ENCODE results near the gene COL18A1.

Gene COL18A1

DNA sequence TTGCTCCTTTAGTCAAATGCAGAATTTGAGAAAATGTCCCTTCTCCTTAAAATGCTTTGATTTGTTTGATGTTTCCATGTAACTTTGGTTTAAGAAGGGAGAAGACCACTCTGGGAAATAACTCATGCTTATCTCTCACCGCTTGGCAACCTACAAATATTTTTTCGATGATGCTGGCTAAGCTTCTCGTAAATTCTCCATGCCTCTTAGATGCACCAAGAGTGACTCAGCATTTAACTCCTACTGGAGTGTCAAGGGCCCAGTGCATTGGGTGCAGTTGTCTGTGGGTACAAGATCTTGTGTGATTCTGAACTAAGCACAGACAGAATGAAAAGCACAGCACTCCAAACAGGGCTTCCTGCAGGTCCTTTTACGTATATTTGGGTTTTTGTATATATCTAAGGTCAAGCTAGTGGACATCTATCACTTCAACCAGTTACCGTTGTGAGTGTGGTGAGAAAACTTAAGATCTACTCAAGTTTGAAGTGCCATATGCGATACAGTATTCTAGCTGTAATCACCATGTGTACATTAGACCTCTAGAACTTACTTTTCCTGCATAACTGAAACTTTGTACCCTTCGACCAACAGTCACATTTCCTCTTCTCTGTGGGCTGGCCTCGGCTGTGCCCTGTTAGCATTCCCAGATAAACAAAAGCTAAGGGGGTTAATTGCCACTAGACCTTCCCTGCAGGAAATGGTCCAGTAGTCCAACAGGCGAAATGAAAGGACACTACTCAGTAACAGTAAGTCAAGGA, 55.8 kb downstream of the COL18A1 start:
- H3K27me3 ChIP-seq (replicated peaks in 2 of 5; ENCODE audit: control insufficient read depth in 4 of 5, insufficient read depth in 5 of 5, low read length in 4 of 5) = peaks cover 0 to 9% (median 4%) of the 10 kb centered on the region in 5 experiments
- CTCF ChIA-PET = no interaction called here
- no peak overlapping the region for H3K27ac ChIP-seq (ENCODE audit: insufficient read depth in 1 of 2, low read depth in 1 of 2, low read length in 2 of 2, poor library complexity in 1 of 2, severe bottlenecking in 2 of 2)
- DNase-seq = no peak
- H3K36me3 ChIP-seq (ENCODE audit: control insufficient read depth in 4 of 4, insufficient read depth in 4 of 4, low read length in 3 of 4) = no peaks in the 10 kb centered on the region
- peaks cover 0 to 1% (median 0%) of the 10 kb centered on the region in 4 experiments for H3K4me1 ChIP-seq (ENCODE audit: control extremely low read depth in 1 of 4, control insufficient read depth in 4 of 4, insufficient read depth in 4 of 4, low read length in 3 of 4)
- no peak overlapping the region for H3K4me3 ChIP-seq (ENCODE audit: control insufficient read depth in 1 of 7, extremely low read depth in 1 of 7, insufficient read depth in 4 of 7, low read depth in 2 of 7, low read length in 6 of 7)
- POLR2A ChIA-PET = no interaction called here
- peaks cover 2 to 24% (median 10%) of the 10 kb centered on the region in 5 experiments for H3K9me3 ChIP-seq (ENCODE audit: control extremely low read depth in 1 of 5, control insufficient read depth in 4 of 5, insufficient read depth in 2 of 5, low read depth in 1 of 5, low read length in 4 of 5)
- WGBS (ENCODE audit: insufficient coverage) = 93% methylated on average over 7 of the region's 9 CpGs

DNA sequence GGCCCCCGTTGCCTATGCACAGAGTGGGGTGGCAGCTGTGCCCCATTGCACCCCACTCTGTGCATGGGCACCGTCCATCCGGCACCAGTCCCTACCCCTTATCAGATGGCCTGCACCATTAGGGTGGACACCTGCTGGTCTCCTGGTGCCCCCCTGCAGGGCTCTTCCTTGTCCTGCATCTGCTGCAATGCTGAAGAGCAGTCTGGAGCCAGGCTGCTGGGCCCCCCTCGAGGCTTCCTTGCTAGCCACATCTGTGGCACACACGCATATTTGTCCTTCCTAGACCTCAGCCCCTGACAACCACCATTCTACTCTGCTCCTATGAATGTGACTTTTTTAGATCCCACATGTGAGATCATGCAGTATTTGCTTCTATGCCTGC, 56.4 kb downstream of the COL18A1 start:
- no peak overlapping the region for H3K27ac ChIP-seq (ENCODE audit: insufficient read depth in 1 of 2, low read depth in 1 of 2, low read length in 2 of 2, poor library complexity in 1 of 2, severe bottlenecking in 2 of 2)
- H3K4me3 ChIP-seq (ENCODE audit: control insufficient read depth in 1 of 7, extremely low read depth in 1 of 7, insufficient read depth in 4 of 7, low read depth in 2 of 7, low read length in 6 of 7) = no peak overlapping the region
- 100% methylated on average over 5 of the region's 5 CpGs for WGBS (ENCODE audit: insufficient coverage)
- CTCF ChIA-PET = no interaction called here
- no peak for DNase-seq
- H3K9me3 ChIP-seq (ENCODE audit: control extremely low read depth in 1 of 5, control insufficient read depth in 4 of 5, insufficient read depth in 2 of 5, low read depth in 1 of 5, low read length in 4 of 5) = peaks cover 2 to 24% (median 10%) of the 10 kb centered on the region in 5 experiments
- H3K36me3 ChIP-seq (ENCODE audit: control insufficient read depth in 4 of 4, insufficient read depth in 4 of 4, low read length in 3 of 4) = no peaks in the 10 kb centered on the region
- H3K27me3 ChIP-seq (replicated peaks in 2 of 5; ENCODE audit: control insufficient read depth in 4 of 5, insufficient read depth in 5 of 5, low read length in 4 of 5) = peaks cover 0 to 9% (median 4%) of the 10 kb centered on the region in 5 experiments
- no peaks in the 10 kb centered on the region for H3K4me1 ChIP-seq (ENCODE audit: control extremely low read depth in 1 of 4, control insufficient read depth in 4 of 4, insufficient read depth in 4 of 4, low read length in 3 of 4)
- POLR2A ChIA-PET = no interaction called here

GRCh38 chr21:45461806-45462341, 56.9 kb downstream of the COL18A1 start:
- Histone ChIP-seq H3K27me3 (replicated peaks in 2 of 5; ENCODE audit: control insufficient read depth in 4 of 5, insufficient read depth in 5 of 5, low read length in 4 of 5) (peaks cover 0 to 9% (median 4%) of the 10 kb centered on the region in 5 experiments), H3K27ac (ENCODE audit: insufficient read depth in 1 of 2, low read depth in 1 of 2, low read length in 2 of 2, poor library complexity in 1 of 2, severe bottlenecking in 2 of 2) (no peak overlapping the region), H3K4me1 (ENCODE audit: control extremely low read depth in 1 of 4, control insufficient read depth in 4 of 4, insufficient read depth in 4 of 4, low read length in 3 of 4) (no peaks in the 10 kb centered on the region), H3K9me3 (ENCODE audit: control extremely low read depth in 1 of 5, control insufficient read depth in 4 of 5, insufficient read depth in 2 of 5, low read depth in 1 of 5, low read length in 4 of 5) (peaks cover 2 to 24% (median 10%) of the 10 kb centered on the region in 5 experiments), H3K36me3 (ENCODE audit: control insufficient read depth in 4 of 4, insufficient read depth in 4 of 4, low read length in 3 of 4) (no peaks in the 10 kb centered on the region), H3K4me3 (ENCODE audit: control insufficient read depth in 1 of 7, extremely low read depth in 1 of 7, insufficient read depth in 4 of 7, low read depth in 2 of 7, low read length in 6 of 7) (no peak overlapping the region)
- no peak for DNase-seq
- ChIA-PET POLR2A (interaction anchor here (0.6 kb wide), 1 partner anchor 381 kb away, joined by 3 read pairs; no protein-coding TSS in a partner anchor), CTCF (interaction anchor here (1.5 kb wide), 1 partner anchor 15 kb away, joined by 4 read pairs; no protein-coding TSS in a partner anchor)

DNA sequence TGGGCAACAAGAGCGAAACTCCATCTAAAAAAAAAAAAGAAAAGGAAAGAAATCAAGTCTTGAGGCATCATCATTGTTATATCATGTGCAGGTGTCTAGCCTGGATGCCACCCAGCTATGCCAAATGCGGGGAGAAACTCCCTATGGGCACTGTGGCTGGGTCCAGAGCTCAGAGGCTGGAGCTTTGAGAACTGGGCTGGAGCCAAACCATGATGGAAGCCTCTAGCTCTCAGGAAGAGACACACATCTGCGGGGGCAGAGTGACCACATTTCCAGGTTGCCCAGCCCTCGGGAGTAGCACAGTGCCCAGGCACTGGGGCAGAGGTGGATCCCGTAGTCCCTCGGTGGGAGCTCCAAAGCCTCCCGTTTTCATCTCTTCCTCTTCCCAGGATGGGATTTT, 58.9 kb downstream of the COL18A1 start:
- no peak for DNase-seq
- CTCF ChIA-PET = interaction anchor here (0.7 to 1.0 kb wide), 2 partner anchors 19 to 165 kb away, joined by 3 read pairs; no protein-coding TSS in a partner anchor
- POLR2A ChIA-PET = no interaction called here
- WGBS (ENCODE audit: insufficient coverage) = 97% methylated on average over 6 of the region's 7 CpGs
- Histone ChIP-seq H3K27me3 (replicated peaks in 2 of 5; ENCODE audit: control insufficient read depth in 4 of 5, insufficient read depth in 5 of 5, low read length in 4 of 5) (peaks cover 0 to 9% (median 4%) of the 10 kb centered on the region in 5 experiments), H3K4me1 (ENCODE audit: control extremely low read depth in 1 of 4, control insufficient read depth in 4 of 4, insufficient read depth in 4 of 4, low read length in 3 of 4) (no peaks in the 10 kb centered on the region), H3K4me3 (ENCODE audit: control insufficient read depth in 1 of 7, extremely low read depth in 1 of 7, insufficient read depth in 4 of 7, low read depth in 2 of 7, low read length in 6 of 7) (no peak overlapping the region), H3K36me3 (ENCODE audit: control insufficient read depth in 4 of 4, insufficient read depth in 4 of 4, low read length in 3 of 4) (no peaks in the 10 kb centered on the region), H3K27ac (ENCODE audit: insufficient read depth in 1 of 2, low read depth in 1 of 2, low read length in 2 of 2, poor library complexity in 1 of 2, severe bottlenecking in 2 of 2) (no peak overlapping the region), H3K9me3 (ENCODE audit: control extremely low read depth in 1 of 5, control insufficient read depth in 4 of 5, insufficient read depth in 2 of 5, low read depth in 1 of 5, low read length in 4 of 5) (peaks cover 2 to 24% (median 10%) of the 10 kb centered on the region in 5 experiments)

DNA sequence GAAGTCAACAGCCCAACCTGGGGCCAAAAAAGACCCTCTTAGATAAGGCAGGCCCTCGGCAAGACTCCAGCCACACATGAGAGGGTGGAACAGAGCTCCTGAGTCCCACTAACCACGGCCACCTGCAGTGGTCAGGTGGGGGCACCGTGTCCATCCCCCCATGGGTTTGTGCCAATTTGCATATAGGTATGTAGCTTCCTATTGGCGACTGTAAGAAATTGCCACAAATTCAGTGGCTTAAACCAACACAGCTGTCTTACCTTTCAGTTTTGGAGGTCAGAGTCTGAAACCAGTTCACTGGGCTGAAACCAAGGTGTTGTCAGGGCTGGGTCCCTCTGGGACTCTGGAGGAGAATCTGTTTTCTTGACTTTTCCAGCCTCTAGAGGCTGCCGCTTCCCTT, 59.3 kb downstream of the COL18A1 start:
- H3K9me3 ChIP-seq (ENCODE audit: control extremely low read depth in 1 of 5, control insufficient read depth in 4 of 5, insufficient read depth in 2 of 5, low read depth in 1 of 5, low read length in 4 of 5) = peaks cover 2 to 24% (median 10%) of the 10 kb centered on the region in 5 experiments
- CTCF ChIA-PET = interaction anchor here (0.7 to 1.0 kb wide), 2 partner anchors 19 to 165 kb away, joined by 3 read pairs; no protein-coding TSS in a partner anchor
- POLR2A ChIA-PET = no interaction called here
- DNase-seq = no peak
- H3K27ac ChIP-seq (ENCODE audit: insufficient read depth in 1 of 2, low read depth in 1 of 2, low read length in 2 of 2, poor library complexity in 1 of 2, severe bottlenecking in 2 of 2) = no peak overlapping the region
- H3K4me3 ChIP-seq (ENCODE audit: control insufficient read depth in 1 of 7, extremely low read depth in 1 of 7, insufficient read depth in 4 of 7, low read depth in 2 of 7, low read length in 6 of 7) = no peak overlapping the region
- no peaks in the 10 kb centered on the region for H3K36me3 ChIP-seq (ENCODE audit: control insufficient read depth in 4 of 4, insufficient read depth in 4 of 4, low read length in 3 of 4)
- peaks cover 0 to 9% (median 4%) of the 10 kb centered on the region in 5 experiments for H3K27me3 ChIP-seq (replicated peaks in 2 of 5; ENCODE audit: control insufficient read depth in 4 of 5, insufficient read depth in 5 of 5, low read length in 4 of 5)
- no peaks in the 10 kb centered on the region for H3K4me1 ChIP-seq (ENCODE audit: control extremely low read depth in 1 of 4, control insufficient read depth in 4 of 4, insufficient read depth in 4 of 4, low read length in 3 of 4)
- 100% methylated on average over 3 of the region's 5 CpGs for WGBS (ENCODE audit: insufficient coverage)

- DNase-seq = no peak
- Histone ChIP-seq H3K4me1 (ENCODE audit: control extremely low read depth in 1 of 4, control insufficient read depth in 4 of 4, insufficient read depth in 4 of 4, low read length in 3 of 4) (no peaks in the 10 kb centered on the region), H3K27ac (ENCODE audit: insufficient read depth in 1 of 2, low read depth in 1 of 2, low read length in 2 of 2, poor library complexity in 1 of 2, severe bottlenecking in 2 of 2) (no peak overlapping the region), H3K4me3 (ENCODE audit: control insufficient read depth in 1 of 7, extremely low read depth in 1 of 7, insufficient read depth in 4 of 7, low read depth in 2 of 7, low read length in 6 of 7) (no peak overlapping the region), H3K27me3 (replicated peaks in 2 of 5; ENCODE audit: control insufficient read depth in 4 of 5, insufficient read depth in 5 of 5, low read length in 4 of 5) (peaks cover 0 to 9% (median 4%) of the 10 kb centered on the region in 5 experiments), H3K36me3 (ENCODE audit: control insufficient read depth in 4 of 4, insufficient read depth in 4 of 4, low read length in 3 of 4) (no peaks in the 10 kb centered on the region), H3K9me3 (ENCODE audit: control extremely low read depth in 1 of 5, control insufficient read depth in 4 of 5, insufficient read depth in 2 of 5, low read depth in 1 of 5, low read length in 4 of 5) (peaks cover 2 to 24% (median 10%) of the 10 kb centered on the region in 5 experiments)
- ChIA-PET CTCF (no interaction called here), POLR2A (no interaction called here)
- 57% methylated on average over 11 of the region's 16 CpGs for WGBS (ENCODE audit: insufficient coverage)
Measured at GRCh38 chr21:45465105-45465504, 60.1 kb downstream of the COL18A1 start.

DNA sequence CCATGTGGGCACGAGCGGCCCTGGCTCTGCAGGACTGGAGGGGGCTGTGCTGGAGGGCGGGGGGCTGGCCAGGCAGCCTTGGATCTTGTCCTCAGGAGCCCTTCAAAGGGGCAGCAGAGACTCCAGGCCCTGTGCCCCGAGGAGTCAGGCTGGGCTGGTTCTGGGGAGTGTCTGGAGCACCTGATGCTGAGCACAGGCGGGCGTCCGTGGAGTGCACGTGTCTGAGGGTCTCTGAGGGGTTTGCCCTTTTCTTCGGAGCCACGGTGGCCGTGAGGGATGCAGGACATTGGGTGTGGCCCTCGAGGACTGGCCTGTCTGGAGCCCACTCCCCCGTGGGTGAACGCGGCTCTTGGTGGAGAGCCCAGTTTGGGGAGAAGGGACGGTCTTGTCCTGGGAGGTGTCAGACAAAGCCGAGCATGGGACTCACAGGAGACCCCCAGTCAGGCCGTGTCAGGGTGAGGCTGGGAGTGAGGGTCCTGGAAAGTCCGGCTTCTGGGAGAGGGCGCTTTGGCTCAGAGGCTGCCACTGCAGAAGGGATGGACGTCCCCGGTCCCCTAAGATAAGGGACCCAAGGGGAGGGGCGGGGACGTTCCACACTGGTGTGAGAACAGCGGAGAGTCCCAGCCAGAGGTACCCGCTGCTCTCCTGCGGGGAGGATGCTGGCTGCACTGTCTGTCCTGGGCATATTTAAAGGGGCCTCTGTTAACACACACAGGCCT, 60.8 kb downstream of the COL18A1 start:
- no peaks in the 10 kb centered on the region for H3K4me1 ChIP-seq (ENCODE audit: control extremely low read depth in 1 of 4, control insufficient read depth in 4 of 4, insufficient read depth in 4 of 4, low read length in 3 of 4)
- POLR2A ChIA-PET = no interaction called here
- no peak overlapping the region for H3K27ac ChIP-seq (ENCODE audit: insufficient read depth in 1 of 2, low read depth in 1 of 2, low read length in 2 of 2, poor library complexity in 1 of 2, severe bottlenecking in 2 of 2)
- H3K27me3 ChIP-seq (replicated peaks in 2 of 5; ENCODE audit: control insufficient read depth in 4 of 5, insufficient read depth in 5 of 5, low read length in 4 of 5) = peaks cover 0 to 9% (median 4%) of the 10 kb centered on the region in 5 experiments
- no peak for DNase-seq
- H3K36me3 ChIP-seq (ENCODE audit: control insufficient read depth in 4 of 4, insufficient read depth in 4 of 4, low read length in 3 of 4) = no peaks in the 10 kb centered on the region
- H3K9me3 ChIP-seq (ENCODE audit: control extremely low read depth in 1 of 5, control insufficient read depth in 4 of 5, insufficient read depth in 2 of 5, low read depth in 1 of 5, low read length in 4 of 5) = peaks cover 2 to 24% (median 10%) of the 10 kb centered on the region in 5 experiments
- 91% methylated on average over 23 of the region's 27 CpGs for WGBS (ENCODE audit: insufficient coverage)
- CTCF ChIA-PET = no interaction called here
- H3K4me3 ChIP-seq (ENCODE audit: control insufficient read depth in 1 of 7, extremely low read depth in 1 of 7, insufficient read depth in 4 of 7, low read depth in 2 of 7, low read length in 6 of 7) = no peak overlapping the region

Measured in common myeloid progenitor, CD34-positive (primary cell).